GM12878 (cell line): Measurements from ENCODE around the gene GNGT2. TPM values are rescaled to one million over a fixed set of nuclear protein-coding genes. Genes with fewer than 3 reads are reported as not detected.

ENCODE experiments used
- CEBPZ ChIP-seq: fragments of 150-350 bp; IDR thresholded peaks from 2 replicates; pipeline ENCODE4 v1.6.1; 2016; ENCODE audit warnings: low read depth, low read length
- CHD1 ChIP-seq: IDR thresholded peaks from 2 replicates; pipeline ENCODE4 v1.6.1; 2012; ENCODE audit warnings: low read depth, low read length, improper control_type of control experiment
- ELK1 ChIP-seq: IDR thresholded peaks from 2 replicates; pipeline ENCODE4 v1.6.1; 2012; ENCODE audit warnings: low read depth, low read length, improper control_type of control experiment
- HSF1 ChIP-seq: fragments of 150-350 bp; IDR thresholded peaks from 2 replicates; pipeline ENCODE4 v1.6.1; 2014; ENCODE audit warnings: mild to moderate bottlenecking, low read depth, low read length
- IRF3 ChIP-seq: fragments of 450-650 bp; IDR thresholded peaks from 2 replicates; pipeline ENCODE4 v1.6.1; 2014; ENCODE audit warnings: mild to moderate bottlenecking
- LARP7 ChIP-seq: fragments of 450-650 bp; IDR thresholded peaks from 2 replicates; pipeline ENCODE4 v1.6.1; 2017; ENCODE audit warnings: mild to moderate bottlenecking
- NR2F1 ChIP-seq: fragments of 450-650 bp; conservative IDR thresholded peaks from 2 replicates; pipeline ENCODE4 v1.6.1; 2017; ENCODE audit warnings: mild to moderate bottlenecking
- PAX5 ChIP-seq: IDR thresholded peaks from 2 replicates; pipeline ENCODE4 v1.6.1; 2011; ENCODE audit warnings: low read depth, low read length, borderline replicate concordance
- PKNOX1 ChIP-seq: fragments of 450-650 bp; IDR thresholded peaks from 2 replicates; pipeline ENCODE4 v1.6.1; 2016; ENCODE audit warnings: mild to moderate bottlenecking
- RELB ChIP-seq: fragments of 450-650 bp; IDR thresholded peaks from 2 replicates; pipeline ENCODE4 v1.6.1; 2017; ENCODE audit warnings: low read depth, mild to moderate bottlenecking, moderate library complexity
- ZBED1 ChIP-seq: IDR thresholded peaks from 2 replicates; pipeline ENCODE4 v1.6.1; 2016; ENCODE audit warnings: borderline replicate concordance
- ZNF274 ChIP-seq: IDR thresholded peaks from one replicate; pipeline ENCODE4 v1.8.0; 2011; ENCODE audit not compliant: insufficient read length, insufficient read depth
- ZNF592 ChIP-seq: fragments of 450-650 bp; IDR thresholded peaks from 2 replicates; pipeline ENCODE4 v1.6.1; 2017; ENCODE audit warnings: mild to moderate bottlenecking, moderate library complexity
- ZSCAN29 ChIP-seq: fragments of 450-650 bp; IDR thresholded peaks from 2 replicates; pipeline ENCODE4 v1.6.1; 2017; ENCODE audit warnings: mild to moderate bottlenecking, moderate library complexity
- polyA plus RNA-seq, 11 experiments: library from polyadenylated mRNA; depleted of rRNA in 4 of 11; unstranded in 6 of 11; stranded (reverse) in 5 of 11; fragments of >200 nt; fragmentation: Nextera tagmentation in 4 of 11; fragmentation: Illumina TruSeq in 1 of 11; extraction: Ambion mirVana in 4 of 11; extraction: Trizol in 1 of 11; gene quantifications; 1 replicate in 1 of 11; 2 replicates in 10 of 11; pipeline versions ENCODE4 v1.2.1 to v1.2.3, GENCODE V29; 2011 to 2016; ENCODE audit warnings: inconsistent platforms in 2 of 11, missing spikeins in 2 of 11, low read depth in 1 of 11
- total RNA-seq, 4 experiments: library from RNA; depleted of rRNA in 3 of 4; stranded (reverse); fragments of >200 nt in 3 of 4; fragmentation: Illumina TruSeq in 1 of 4; extraction: Trizol in 1 of 4; gene quantifications; 2 replicates each; pipeline versions ENCODE4 v1.2.1 to v1.2.3, GENCODE V29; 2013 to 2021

GNGT2 gene
- total and polyA plus RNA-seq, 10 of the 15 experiments (the other 5 are each of a cell fraction or from before 2014, with no cell fraction given) = 15.3 to 60.4 (median 32.0) TPM

- TF ChIP-seq NR2F1 = peak; percentile 95
- peak; percentile 91; the same call in 1 of the 2 replicates for TF ChIP-seq ZBED1
- TF ChIP-seq ELK1 = peak; percentile 61
- peak; percentile 4; the same call in 1 of the 2 replicates for TF ChIP-seq PKNOX1
- peak; percentile 22; the same call in 1 of the 2 replicates for TF ChIP-seq LARP7
- TF ChIP-seq ZNF274 = no peak
- no peak for TF ChIP-seq CHD1
- TF ChIP-seq CEBPZ = no peak
- peak; percentile 94 for TF ChIP-seq PAX5
- peak; percentile 76; the same call in 1 of the 2 replicates for TF ChIP-seq ZNF592
- no peak for TF ChIP-seq HSF1
- no peak; the same call in 1 of the 2 replicates for TF ChIP-seq RELB
- TF ChIP-seq ZSCAN29 = no peak
- TF ChIP-seq IRF3 = no peak
Observed at GRCh38 chr17:49217651-49218413, 7.5 kb upstream of the GNGT2 start (continued).
